PC-3 (cell line): ENCODE data around the gene TAOK1. TPM values are rescaled to one million over a fixed set of nuclear protein-coding genes. Genes with fewer than 3 reads are reported as not detected.

Source experiments
- ATAC-seq: fragments of 200-7000 bp; cut with Tn5 transposase; 2 replicates; pipeline ENCODE4 v1.9.1; 2020; ENCODE audit warnings: mild to moderate bottlenecking, moderate library complexity
- BruUV-seq: library from RNA; stranded (reverse); fragments of 400-500 nt; replicated peaks from 2 replicates; lab custom pipeline; 2021; lab: Mats Ljungman, UMichigan
- CTCF ChIA-PET: fragments of 300-600 bp; sonication (Branson Sonifier 250); formaldehyde crosslinking; loops from one replicate; lab custom pipeline; 2022; ENCODE audit warnings: antibody characterized with exemption; lab: Charles Lee
- POLR2A ChIA-PET: fragments of 300-600 bp; sonication (Branson Sonifier 250); formaldehyde crosslinking; loops from one replicate; lab custom pipeline; 2022; ENCODE audit warnings: antibody characterized with exemption; ENCODE audit not compliant: unreplicated experiment; lab: Charles Lee
- DNase-seq: peaks from one replicate; pipeline ENCODE4 v3.0.0-alpha.2; 2015
- H2AFZ ChIP-seq: fragments of 300-600 bp; sonication (generic); 2 replicates; pipeline ENCODE4 v1.6.0; 2016; ENCODE audit warnings: antibody characterized with exemption, low read length
- H3F3A ChIP-seq: fragments of 300-600 bp; sonication (generic); one replicate; pipeline ENCODE4 v1.6.0; 2017; ENCODE audit warnings: antibody characterized with exemption, low read length, control low read depth, mild to moderate bottlenecking; ENCODE audit not compliant: unreplicated experiment
- H3K27ac ChIP-seq: fragments of 300-600 bp; sonication (generic); 2 replicates; pipeline ENCODE4 v1.5.1; 2016; ENCODE audit warnings: mild to moderate bottlenecking, low read length
- H3K27me3 ChIP-seq: fragments of 300-600 bp; sonication (generic); 2 replicates; pipeline ENCODE4 v1.6.1; 2016; ENCODE audit warnings: low read length, mixed read lengths
- H3K36me3 ChIP-seq: fragments of 300-600 bp; sonication (generic); 2 replicates; pipeline ENCODE4 v1.6.1; 2016; ENCODE audit warnings: low read depth, mixed run types, low read length, mixed read lengths
- H3K4me1 ChIP-seq: fragments of 300-600 bp; sonication (generic); 2 replicates; pipeline ENCODE4 v1.5.1; 2016; ENCODE audit warnings: low read length; ENCODE audit not compliant: insufficient read depth
- H3K4me2 ChIP-seq: fragments of 300-600 bp; sonication (generic); 2 replicates; pipeline ENCODE4 v1.6.0; 2016; ENCODE audit warnings: low read length
- H3K4me3 ChIP-seq: fragments of 300-600 bp; sonication (generic); 2 replicates; pipeline ENCODE4 v1.5.1; 2016; ENCODE audit warnings: mild to moderate bottlenecking, low read length, mixed read lengths
- H3K79me2 ChIP-seq: fragments of 300-600 bp; sonication (generic); 2 replicates; pipeline ENCODE4 v1.6.1; 2017; ENCODE audit warnings: low read length, mixed read lengths
- H3K9ac ChIP-seq: fragments of 300-600 bp; sonication (generic); 2 replicates; pipeline ENCODE4 v1.6.0; 2016; ENCODE audit warnings: mild to moderate bottlenecking, low read length
- H3K9me2 ChIP-seq: fragments of 300-600 bp; sonication (generic); replicated peaks from 2 replicates; pipeline ENCODE4 v1.6.1; 2016; ENCODE audit warnings: mixed run types, low read length, mixed read lengths
- H3K9me3 ChIP-seq: fragments of 300-600 bp; sonication (generic); 2 replicates; pipeline ENCODE4 v1.6.1; 2016; ENCODE audit warnings: low read length, mixed read lengths
- H4K20me1 ChIP-seq: fragments of 300-600 bp; sonication (generic); 2 replicates; pipeline ENCODE4 v1.6.1; 2016; ENCODE audit warnings: low read length, mixed read lengths
- EZH2 ChIP-seq: fragments of 300-600 bp; sonication (generic); IDR thresholded peaks from one replicate; pipeline ENCODE4 v1.6.1; 2017; ENCODE audit warnings: antibody characterized with exemption, mild to moderate bottlenecking, low read length; ENCODE audit not compliant: unreplicated experiment
- EZH2phosphoT487 ChIP-seq: fragments of 300-600 bp; sonication (generic); IDR thresholded peaks from 2 replicates; pipeline ENCODE4 v1.6.1; 2018; ENCODE audit warnings: mild to moderate bottlenecking, antibody characterized with exemption, low read length, borderline replicate concordance
- intact Hi-C: fragments of 100-400 bp; cut with micrococcal nuclease; formaldehyde crosslinking; loops from 2 replicates; pipeline ENCODE4 v1.9.0; 2023
- total RNA-seq: library from RNA; depleted of rRNA; stranded (reverse); fragments of >200 nt; gene quantifications from 2 replicates; pipeline ENCODE4 v1.2.3, GENCODE V29; 2014
- TF ChIP-seq, protein P1 (sequence below): fragments of 300-600 bp; sonication (generic); conservative IDR thresholded peaks from 2 replicates; pipeline ENCODE4 v1.5.1; 2017; ENCODE audit warnings: antibody characterized with exemption, low read depth, mild to moderate bottlenecking, low read length

TAOK1 gene
- total RNA-seq, 1 experiment from 2014 or later, result 17.3 TPM

DNA sequence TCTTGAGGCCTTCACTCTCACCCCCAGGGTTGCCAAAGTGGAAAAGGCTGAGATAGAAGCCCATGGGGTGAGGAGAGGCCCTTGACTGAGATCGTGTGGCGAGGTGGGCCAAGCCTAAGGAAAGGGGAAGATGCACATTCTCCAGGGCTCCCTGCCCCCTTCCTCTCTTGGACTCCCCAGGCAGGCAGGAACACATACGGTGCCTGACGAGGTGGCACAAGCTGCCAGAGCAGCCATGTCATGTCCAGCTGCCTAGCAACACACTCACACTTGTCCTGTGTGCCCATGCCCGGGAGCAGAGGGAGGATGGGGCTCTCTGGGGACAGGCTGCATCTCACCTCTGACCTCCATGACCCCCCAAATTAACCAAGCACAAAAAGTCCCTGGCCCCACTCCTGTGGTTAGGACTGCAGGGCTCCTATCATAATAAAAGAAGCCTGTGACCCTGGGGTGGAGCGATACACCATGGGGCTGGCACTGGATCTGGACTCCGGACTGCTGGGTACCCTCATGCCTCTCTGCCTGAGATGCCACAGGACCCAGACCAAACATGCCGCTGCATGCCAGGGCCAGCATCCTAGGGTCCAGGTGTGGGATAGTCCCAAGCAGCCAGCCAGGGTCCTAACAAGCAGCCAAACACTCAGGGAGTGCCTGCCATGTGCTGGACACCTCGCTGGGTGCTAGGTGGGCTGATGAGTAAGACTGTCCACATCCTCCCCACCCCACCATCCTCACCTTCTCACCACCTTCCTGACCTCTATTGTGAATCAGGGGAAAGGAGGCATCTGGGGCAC lies 196.7 kb downstream of the TAOK1 start:
- peaks cover 22% of the 10 kb centered on the region for H3K4me1 ChIP-seq
- no peak for ATAC-seq
- H3K4me2 ChIP-seq, result peak overlapping the region; percentile 99; the same call in 1 of the 2 replicates
- H3K9ac ChIP-seq, result no peak overlapping the region
- H3K27me3 ChIP-seq, result no peaks in the 10 kb centered on the region
- H3K9me2 ChIP-seq, result no peaks in the 10 kb centered on the region
- no peak for DNase-seq
- H2AFZ ChIP-seq, result no peak overlapping the region
- ChIA-PET CTCF (no interaction called here), POLR2A (no interaction called here)
- H3K9me3 ChIP-seq, result no peaks in the 10 kb centered on the region
- peaks cover 40% of the 10 kb centered on the region for H3K79me2 ChIP-seq
- no peak overlapping the region for H3K27ac ChIP-seq
- no peaks in the 10 kb centered on the region for H3F3A ChIP-seq
- no peaks in the 10 kb centered on the region for H3K36me3 ChIP-seq
- no peak overlapping the region for H3K4me3 ChIP-seq
- BruUV-seq, result TSS peak; percentile 24
- no peaks in the 10 kb centered on the region for H4K20me1 ChIP-seq
- TF ChIP-seq EZH2phosphoT487, result no peak
- no peak for TF ChIP-seq EZH2
- TF ChIP-seq, protein P1, sequence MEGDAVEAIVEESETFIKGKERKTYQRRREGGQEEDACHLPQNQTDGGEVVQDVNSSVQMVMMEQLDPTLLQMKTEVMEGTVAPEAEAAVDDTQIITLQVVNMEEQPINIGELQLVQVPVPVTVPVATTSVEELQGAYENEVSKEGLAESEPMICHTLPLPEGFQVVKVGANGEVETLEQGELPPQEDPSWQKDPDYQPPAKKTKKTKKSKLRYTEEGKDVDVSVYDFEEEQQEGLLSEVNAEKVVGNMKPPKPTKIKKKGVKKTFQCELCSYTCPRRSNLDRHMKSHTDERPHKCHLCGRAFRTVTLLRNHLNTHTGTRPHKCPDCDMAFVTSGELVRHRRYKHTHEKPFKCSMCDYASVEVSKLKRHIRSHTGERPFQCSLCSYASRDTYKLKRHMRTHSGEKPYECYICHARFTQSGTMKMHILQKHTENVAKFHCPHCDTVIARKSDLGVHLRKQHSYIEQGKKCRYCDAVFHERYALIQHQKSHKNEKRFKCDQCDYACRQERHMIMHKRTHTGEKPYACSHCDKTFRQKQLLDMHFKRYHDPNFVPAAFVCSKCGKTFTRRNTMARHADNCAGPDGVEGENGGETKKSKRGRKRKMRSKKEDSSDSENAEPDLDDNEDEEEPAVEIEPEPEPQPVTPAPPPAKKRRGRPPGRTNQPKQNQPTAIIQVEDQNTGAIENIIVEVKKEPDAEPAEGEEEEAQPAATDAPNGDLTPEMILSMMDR, result no peak
- intact Hi-C loops, result no loop called here

DNA sequence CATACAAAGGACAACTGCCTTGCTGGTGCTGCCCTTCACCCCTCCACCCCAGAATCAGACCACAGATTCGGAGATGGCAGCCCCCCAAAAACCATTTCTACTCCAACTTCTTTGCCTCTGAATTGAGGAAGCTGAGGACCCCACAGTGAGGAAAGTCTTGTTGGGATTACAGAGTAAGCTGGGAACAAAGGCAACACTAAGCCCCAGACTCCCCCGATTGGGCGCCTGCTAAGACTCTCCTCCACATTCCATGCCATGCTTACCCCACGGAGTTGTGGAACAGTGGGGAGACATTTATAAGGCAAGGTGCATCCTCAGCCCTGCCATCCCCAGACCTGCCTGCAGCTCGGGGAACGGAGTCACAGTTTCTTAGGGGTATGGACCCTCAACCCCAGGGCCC lies 197.4 kb downstream of the TAOK1 start:
- Histone ChIP-seq H3K4me1 (peaks cover 30% of the 10 kb centered on the region), H3K4me2 (peak overlapping the region; percentile 99), H3K27me3 (no peaks in the 10 kb centered on the region), H3K79me2 (peaks cover 40% of the 10 kb centered on the region), H3K9ac (no peak overlapping the region), H3K9me3 (no peaks in the 10 kb centered on the region), H2AFZ (no peak overlapping the region), H3F3A (no peaks in the 10 kb centered on the region), H3K9me2 (no peaks in the 10 kb centered on the region), H3K4me3 (peak overlapping the region; percentile 89; the same call in 1 of the 2 replicates), H4K20me1 (no peaks in the 10 kb centered on the region), H3K27ac (no peak overlapping the region), H3K36me3 (no peaks in the 10 kb centered on the region)
- no TSS peak for BruUV-seq
- CTCF ChIA-PET, result interaction anchor here (2.0 kb wide), 1 partner anchor 30 kb away, joined by 9 read pairs; no protein-coding TSS in a partner anchor
- DNase-seq (no peak), ATAC-seq (no peak)
- POLR2A ChIA-PET, result interaction anchor here (0.6 kb wide), 1 partner anchor 197 kb away, joined by 9 read pairs; no protein-coding TSS in a partner anchor
- intact Hi-C loops, result no loop called here
- TF ChIP-seq, protein P1, result no peak
- TF ChIP-seq EZH2phosphoT487 (no peak), EZH2 (no peak)
